Panc1 (cell line): ENCODE measurements around the gene RCBTB2. TPM values are rescaled to one million over a fixed set of nuclear protein-coding genes. Genes with fewer than 3 reads are reported as not detected.

Experiments used
- ATAC-seq: fragments of 200-7000 bp; cut with Tn5 transposase; 2 replicates; pipeline ENCODE4 v1.9.1; 2020; ENCODE audit warnings: mild to moderate bottlenecking, moderate library complexity
- BruUV-seq: library from RNA; stranded (reverse); fragments of 400-500 nt; replicated peaks from 2 replicates; lab custom pipeline; 2021; lab: Mats Ljungman, UMichigan
- CTCF ChIA-PET: fragments of 300-600 bp; sonication (Branson Sonifier 250); formaldehyde crosslinking; loops from one replicate; lab custom pipeline; 2022; ENCODE audit warnings: antibody characterized with exemption; lab: Charles Lee
- POLR2A ChIA-PET: fragments of 300-600 bp; sonication (Branson Sonifier 250); formaldehyde crosslinking; loops from one replicate; lab custom pipeline; 2022; ENCODE audit warnings: antibody characterized with exemption; lab: Charles Lee
- DNase-seq: peaks from one replicate; pipeline ENCODE4 v3.0.0-alpha.2; 2010; ENCODE audit warnings: low read depth, low spot score
- H3K27ac ChIP-seq: 2 replicates; pipeline ENCODE4 v1.5.1; 2011; ENCODE audit warnings: mild to moderate bottlenecking, low read length, inconsistent platforms
- H3K27me3 ChIP-seq: fragments of 200-500 bp; sonication (Bioruptor generic); 2 replicates; pipeline ENCODE4 v1.6.0; 2014; ENCODE audit warnings: low read length, inconsistent platforms; ENCODE audit not compliant: control insufficient read depth, insufficient read depth
- H3K36me3 ChIP-seq: fragments of 200-500 bp; sonication (Bioruptor generic); 2 replicates; pipeline ENCODE4 v1.5.1; 2014; ENCODE audit warnings: inconsistent platforms, mild to moderate bottlenecking, low read length, moderate library complexity; ENCODE audit not compliant: control insufficient read depth, insufficient read depth
- H3K4me1 ChIP-seq: 2 replicates; pipeline ENCODE4 v1.5.1; 2011; ENCODE audit warnings: inconsistent platforms, mild to moderate bottlenecking, low read length, moderate library complexity; ENCODE audit not compliant: control insufficient read depth, insufficient read depth
- H3K4me3 ChIP-seq, 2 experiments: 2 replicates each; pipeline ENCODE4 v1.5.1; 2011 to 2012; ENCODE audit warnings: low read depth in 2 of 2, low read length in 2 of 2, mild to moderate bottlenecking in 2 of 2, inconsistent platforms in 1 of 2, moderate library complexity in 1 of 2
- H3K9me3 ChIP-seq: fragments of 200-500 bp; sonication (Bioruptor generic); 2 replicates; pipeline ENCODE4 v1.5.1; 2014; ENCODE audit warnings: low read depth, mild to moderate bottlenecking, inconsistent platforms, low read length, moderate library complexity; ENCODE audit not compliant: control insufficient read depth, insufficient read depth
- POLR2AphosphoS5 ChIP-seq: IDR thresholded peaks from 2 replicates; pipeline ENCODE4 v1.6.1; 2012; ENCODE audit warnings: mild to moderate bottlenecking, low read depth, low read length, moderate library complexity
- REST ChIP-seq, 2 experiments: IDR thresholded peaks; 2 replicates each; pipeline ENCODE4 v1.6.1; 2011 to 2012; ENCODE audit warnings: low read depth in 2 of 2, control low read depth in 1 of 2, low read length in 1 of 2, mild to moderate bottlenecking in 1 of 2, moderate library complexity in 1 of 2; ENCODE audit not compliant: insufficient read depth in 1 of 2
- SIN3A ChIP-seq: IDR thresholded peaks from 2 replicates; pipeline ENCODE4 v1.6.1; 2012; ENCODE audit warnings: low read depth, mild to moderate bottlenecking, low read length, moderate library complexity, borderline replicate concordance; ENCODE audit not compliant: insufficient read depth
- TCF7L2 ChIP-seq: IDR thresholded peaks from 2 replicates; pipeline ENCODE4 v1.6.1; 2011; ENCODE audit warnings: mild to moderate bottlenecking, low read depth, low read length, inconsistent platforms
- in situ Hi-C: cut with HindIII; loops from 2 replicates; pipeline ENCODE4 v1.10.0; 2016; ENCODE audit warnings: low sequenced_read_pairs, low pct_unique_long_range_greater_than_20kb
- intact Hi-C: fragments of 100-400 bp; cut with micrococcal nuclease; formaldehyde crosslinking; loops from one replicate; pipeline ENCODE4 v1.10.0; 2022; ENCODE audit not compliant: unreplicated experiment
- total RNA-seq: library from RNA; stranded (reverse); gene quantifications from one replicate; pipeline ENCODE4 v1.2.1, GENCODE V29; 2021; ENCODE audit not compliant: unreplicated experiment
- TF ChIP-seq, protein P1 (sequence below): fragments of 450-650 bp; IDR thresholded peaks from 2 replicates; pipeline ENCODE4 v1.5.1; 2017; ENCODE audit warnings: mild to moderate bottlenecking

The RCBTB2 gene
- total RNA-seq, 1 experiment from 2014 or later: 4.4 TPM

- Histone ChIP-seq H3K27ac (no peak overlapping the region), H3K4me3 (no peak overlapping the region), H3K36me3 (no peaks in the 10 kb centered on the region), H3K27me3 (no peaks in the 10 kb centered on the region), H3K9me3 (no peaks in the 10 kb centered on the region), H3K4me1 (no peaks in the 10 kb centered on the region)
- TF ChIP-seq POLR2AphosphoS5: no peak
- TF ChIP-seq, protein P1, sequence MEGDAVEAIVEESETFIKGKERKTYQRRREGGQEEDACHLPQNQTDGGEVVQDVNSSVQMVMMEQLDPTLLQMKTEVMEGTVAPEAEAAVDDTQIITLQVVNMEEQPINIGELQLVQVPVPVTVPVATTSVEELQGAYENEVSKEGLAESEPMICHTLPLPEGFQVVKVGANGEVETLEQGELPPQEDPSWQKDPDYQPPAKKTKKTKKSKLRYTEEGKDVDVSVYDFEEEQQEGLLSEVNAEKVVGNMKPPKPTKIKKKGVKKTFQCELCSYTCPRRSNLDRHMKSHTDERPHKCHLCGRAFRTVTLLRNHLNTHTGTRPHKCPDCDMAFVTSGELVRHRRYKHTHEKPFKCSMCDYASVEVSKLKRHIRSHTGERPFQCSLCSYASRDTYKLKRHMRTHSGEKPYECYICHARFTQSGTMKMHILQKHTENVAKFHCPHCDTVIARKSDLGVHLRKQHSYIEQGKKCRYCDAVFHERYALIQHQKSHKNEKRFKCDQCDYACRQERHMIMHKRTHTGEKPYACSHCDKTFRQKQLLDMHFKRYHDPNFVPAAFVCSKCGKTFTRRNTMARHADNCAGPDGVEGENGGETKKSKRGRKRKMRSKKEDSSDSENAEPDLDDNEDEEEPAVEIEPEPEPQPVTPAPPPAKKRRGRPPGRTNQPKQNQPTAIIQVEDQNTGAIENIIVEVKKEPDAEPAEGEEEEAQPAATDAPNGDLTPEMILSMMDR: no peak
- no peak for TF ChIP-seq TCF7L2
- no peak for TF ChIP-seq REST (IDR thresholded peaks at IDR 0.05; ENCODE audit: insufficient read depth in 1 of 2, low read depth in 2 of 2, low read length in 1 of 2)
- TF ChIP-seq SIN3A: no peak
- ChIA-PET CTCF (no interaction called here), POLR2A (no interaction called here)
- DNase-seq (no peak), ATAC-seq (no peak)
- no TSS peak for BruUV-seq
- in situ Hi-C loops: no loop called here
- intact Hi-C loops: no loop called here
Measured at GRCh38 chr13:48567515-48568369, 34.9 kb upstream of the RCBTB2 start.

DNA sequence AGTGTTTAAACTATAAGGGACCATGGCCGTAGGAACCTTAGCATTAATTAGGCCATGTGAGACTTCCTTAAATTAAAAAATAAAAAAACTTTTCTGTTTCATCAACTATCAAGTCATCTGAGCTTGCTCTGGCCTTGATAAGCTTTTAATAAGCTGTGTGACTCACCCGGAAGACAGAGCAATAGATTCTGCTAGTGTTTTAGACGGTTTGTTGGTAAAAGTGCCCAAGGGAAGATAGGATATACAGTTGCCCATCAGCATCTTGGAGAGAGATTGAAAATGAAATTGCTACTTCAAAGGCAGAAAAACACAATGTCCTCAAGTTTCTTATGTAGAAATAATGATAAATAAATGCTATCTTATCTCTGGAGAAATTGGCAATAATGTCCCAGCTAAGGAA, 31.2 kb upstream of the RCBTB2 start:
- no peaks in the 10 kb centered on the region for H3K9me3 ChIP-seq
- H3K27ac ChIP-seq: no peak overlapping the region
- ChIA-PET CTCF (no interaction called here), POLR2A (no interaction called here)
- H3K27me3 ChIP-seq: no peaks in the 10 kb centered on the region
- H3K4me3 ChIP-seq: no peak overlapping the region
- intact Hi-C loops: no loop called here
- no peak for ATAC-seq
- in situ Hi-C loops: no loop called here
- no peaks in the 10 kb centered on the region for H3K4me1 ChIP-seq
- no peaks in the 10 kb centered on the region for H3K36me3 ChIP-seq
- TF ChIP-seq POLR2AphosphoS5 (no peak), REST (IDR thresholded peaks at IDR 0.05; ENCODE audit: insufficient read depth in 1 of 2, low read depth in 2 of 2, low read length in 1 of 2) (no peak), SIN3A (no peak)
- TF ChIP-seq, protein P1: no peak
- BruUV-seq: no TSS peak
- no peak for DNase-seq
